ENCODE results near the gene KDM5D. TPM values are rescaled to one million over a fixed set of nuclear protein-coding genes. Genes with fewer than 3 reads are reported as not detected.

The KDM5D gene
- total RNA-seq, 1 experiment from 2014 or later = not detected

GRCh38 chrY:19717146-19717545 is 27.4 kb downstream of the KDM5D start:
- ChIA-PET POLR2A (ENCODE audit: unreplicated experiment) (no interaction called here), CTCF (no interaction called here)
- Histone ChIP-seq H3K4me2 (no peak overlapping the region), H2AFZ (no peak overlapping the region), H3K27ac (no peak overlapping the region), H4K20me1 (ENCODE audit: insufficient read depth) (no peaks in the 10 kb centered on the region), H3K27me3 (ENCODE audit: insufficient read depth, low read depth) (no peaks in the 10 kb centered on the region), H3K36me3 (ENCODE audit: low read depth) (no peaks in the 10 kb centered on the region), H3K9me3 (ENCODE audit: insufficient read depth, low read depth) (no peaks in the 10 kb centered on the region), H3K79me2 (ENCODE audit: low read depth) (no peaks in the 10 kb centered on the region), H3F3A (ENCODE audit: insufficient read depth, low read depth) (no peaks in the 10 kb centered on the region), H3K9me2 (ENCODE audit: insufficient read depth) (no peaks in the 10 kb centered on the region), H3K4me3 (no peak overlapping the region), H3K4me1 (replicated peaks; ENCODE audit: insufficient read depth) (no peaks in the 10 kb centered on the region)
- no peak for DNase-seq
- TF ChIP-seq EZH2 (IDR thresholded peaks at IDR 0.05; ENCODE audit: low read depth) (no peak), CTCF (conservative IDR thresholded peaks at IDR 0.05) (no peak)
- BruUV-seq (replicated peaks) = no TSS peak
- intact Hi-C loops (cut with micrococcal nuclease; ENCODE audit: unreplicated experiment) = no loop called here

GRCh38 chrY:19715226-19715625 is 29.3 kb downstream of the KDM5D start:
- POLR2A ChIA-PET (ENCODE audit: unreplicated experiment) = no interaction called here
- TF ChIP-seq CTCF (conservative IDR thresholded peaks at IDR 0.05) = no peak
- no peak for TF ChIP-seq EZH2 (IDR thresholded peaks at IDR 0.05; ENCODE audit: low read depth)
- H3K4me3 ChIP-seq = no peak overlapping the region
- H3K27me3 ChIP-seq (ENCODE audit: insufficient read depth, low read depth) = no peaks in the 10 kb centered on the region
- no peaks in the 10 kb centered on the region for H3K9me2 ChIP-seq (ENCODE audit: insufficient read depth)
- no peak overlapping the region for H2AFZ ChIP-seq
- CTCF ChIA-PET = no interaction called here
- intact Hi-C loops (cut with micrococcal nuclease; ENCODE audit: unreplicated experiment) = no loop called here
- no peaks in the 10 kb centered on the region for H4K20me1 ChIP-seq (ENCODE audit: insufficient read depth)
- no peaks in the 10 kb centered on the region for H3K36me3 ChIP-seq (ENCODE audit: low read depth)
- no TSS peak for BruUV-seq (replicated peaks)
- H3K4me2 ChIP-seq = no peak overlapping the region
- H3K79me2 ChIP-seq (ENCODE audit: low read depth) = no peaks in the 10 kb centered on the region
- no peaks in the 10 kb centered on the region for H3F3A ChIP-seq (ENCODE audit: insufficient read depth, low read depth)
- no peaks in the 10 kb centered on the region for H3K9me3 ChIP-seq (ENCODE audit: insufficient read depth, low read depth)
- H3K27ac ChIP-seq = no peak overlapping the region
- DNase-seq = no peak
- no peaks in the 10 kb centered on the region for H3K4me1 ChIP-seq (replicated peaks; ENCODE audit: insufficient read depth)

GRCh38 chrY:19713430-19713829 is 31.1 kb downstream of the KDM5D start:
- H3K27ac ChIP-seq = no peak overlapping the region
- H3K79me2 ChIP-seq (ENCODE audit: low read depth) = no peaks in the 10 kb centered on the region
- H3K9me3 ChIP-seq (ENCODE audit: insufficient read depth, low read depth) = no peaks in the 10 kb centered on the region
- no peaks in the 10 kb centered on the region for H4K20me1 ChIP-seq (ENCODE audit: insufficient read depth)
- POLR2A ChIA-PET (ENCODE audit: unreplicated experiment) = no interaction called here
- no peaks in the 10 kb centered on the region for H3F3A ChIP-seq (ENCODE audit: insufficient read depth, low read depth)
- no peak for TF ChIP-seq EZH2 (IDR thresholded peaks at IDR 0.05; ENCODE audit: low read depth)
- no peak for TF ChIP-seq CTCF (conservative IDR thresholded peaks at IDR 0.05)
- H3K4me3 ChIP-seq = no peak overlapping the region
- no peaks in the 10 kb centered on the region for H3K4me1 ChIP-seq (replicated peaks; ENCODE audit: insufficient read depth)
- no peaks in the 10 kb centered on the region for H3K36me3 ChIP-seq (ENCODE audit: low read depth)
- no TSS peak for BruUV-seq (replicated peaks)
- no peak for DNase-seq
- no peaks in the 10 kb centered on the region for H3K9me2 ChIP-seq (ENCODE audit: insufficient read depth)
- CTCF ChIA-PET = no interaction called here
- no peak overlapping the region for H2AFZ ChIP-seq
- intact Hi-C loops (cut with micrococcal nuclease; ENCODE audit: unreplicated experiment) = no loop called here
- no peaks in the 10 kb centered on the region for H3K27me3 ChIP-seq (ENCODE audit: insufficient read depth, low read depth)
- no peak overlapping the region for H3K4me2 ChIP-seq

Measured in PC-9 (cell line).